ENCODE results near the gene PCIF1. TPM values are rescaled to one million over a fixed set of nuclear protein-coding genes. Genes with fewer than 3 reads are reported as not detected.

Gene PCIF1
- total and polyA plus RNA-seq, 9 of the 15 experiments (the other 6 are each of a cell fraction or from before 2014, with no cell fraction given): 5.8 to 29.4 (median 11.3) TPM

DNA sequence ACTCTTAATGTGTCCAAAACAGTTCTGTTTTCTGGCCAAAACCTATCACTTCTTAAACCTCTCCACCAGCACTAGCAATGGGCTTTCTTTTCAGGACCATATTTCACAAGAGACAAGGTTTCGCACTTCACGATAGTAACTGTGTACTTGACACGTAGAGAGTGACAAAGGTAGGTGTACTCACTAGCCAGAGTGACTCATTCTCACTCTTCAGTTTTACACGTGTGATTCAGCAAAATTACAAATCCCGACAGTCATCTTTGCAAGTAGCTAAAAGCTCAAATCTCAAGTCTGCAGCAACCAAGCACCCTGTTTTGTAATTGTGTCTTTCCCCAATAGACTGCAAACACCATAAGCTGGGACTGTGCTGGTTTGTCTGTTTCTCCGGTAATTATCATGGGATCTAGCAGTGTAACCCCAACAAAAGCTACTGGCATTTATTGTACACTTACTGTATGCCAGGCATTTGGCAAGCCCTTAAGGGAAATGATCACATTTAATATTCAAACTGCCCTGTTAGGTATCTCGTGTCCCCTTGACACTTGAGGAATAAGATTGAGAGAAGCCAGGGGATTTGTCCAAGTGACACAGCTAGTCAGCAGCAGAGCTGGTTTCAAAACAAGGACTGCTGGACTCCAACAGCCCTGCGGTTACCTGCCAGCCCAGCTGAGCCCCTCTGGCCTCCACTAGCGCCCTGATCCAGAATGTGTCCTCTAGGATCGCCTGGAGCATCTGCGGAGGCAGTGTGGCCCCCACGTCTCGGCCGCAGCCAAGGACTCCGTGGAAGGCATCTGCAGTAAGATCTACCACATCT lies 9.9 kb downstream of the PCIF1 start (continued):
- TF ChIP-seq HDAC3 (IDR thresholded peaks at IDR 0.05; ENCODE audit: borderline replicate concordance, partially characterized antibody): no peak
- TF ChIP-seq NFXL1 (CRISPR knock-in tag; IDR thresholded peaks at IDR 0.05): no peak
- no peak for TF ChIP-seq DIDO1 (tag; IDR thresholded peaks at IDR 0.05; ENCODE audit: low read depth)
- no peak for TF ChIP-seq TCF7L2 (IDR thresholded peaks at IDR 0.05; ENCODE audit: low read depth, low read length)
- TF ChIP-seq ZNF764 (CRISPR knock-in tag; IDR thresholded peaks at IDR 0.05; ENCODE audit: low read depth): no peak
- TF ChIP-seq ASH1L (IDR thresholded peaks at IDR 0.05; ENCODE audit: borderline replicate concordance, low read depth, partially characterized antibody): no peak
- no peak for TF ChIP-seq HMG20A (CRISPR knock-in tag; conservative IDR thresholded peaks at IDR 0.05)
- no peak for TF ChIP-seq NFYB (IDR thresholded peaks at IDR 0.05; ENCODE audit: extremely low read depth, insufficient read length)
- TF ChIP-seq MAZ (CRISPR knock-in tag; conservative IDR thresholded peaks at IDR 0.05 in 1 of 2, IDR thresholded peaks at IDR 0.05 in 1 of 2): no peak
- peak; percentile 60 for TF ChIP-seq EP300 (IDR thresholded peaks at IDR 0.05; ENCODE audit: low read length)
- TF ChIP-seq TCF7 (IDR thresholded peaks at IDR 0.05; ENCODE audit: borderline replicate concordance): no peak
- TF ChIP-seq, protein P1, sequence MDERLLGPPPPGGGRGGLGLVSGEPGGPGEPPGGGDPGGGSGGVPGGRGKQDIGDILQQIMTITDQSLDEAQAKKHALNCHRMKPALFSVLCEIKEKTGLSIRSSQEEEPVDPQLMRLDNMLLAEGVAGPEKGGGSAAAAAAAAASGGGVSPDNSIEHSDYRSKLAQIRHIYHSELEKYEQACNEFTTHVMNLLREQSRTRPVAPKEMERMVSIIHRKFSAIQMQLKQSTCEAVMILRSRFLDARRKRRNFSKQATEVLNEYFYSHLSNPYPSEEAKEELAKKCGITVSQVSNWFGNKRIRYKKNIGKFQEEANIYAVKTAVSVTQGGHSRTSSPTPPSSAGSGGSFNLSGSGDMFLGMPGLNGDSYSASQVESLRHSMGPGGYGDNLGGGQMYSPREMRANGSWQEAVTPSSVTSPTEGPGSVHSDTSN (CRISPR knock-in tag; IDR thresholded peaks at IDR 0.05; ENCODE audit: low read depth): no peak
- TF ChIP-seq, protein P1 (tag; conservative IDR thresholded peaks at IDR 0.05; ENCODE audit: low read depth): peak; percentile 63
- no peak for TF ChIP-seq POLR2AphosphoS5 (IDR thresholded peaks at IDR 0.05; ENCODE audit: control insufficient read depth, insufficient read depth, low read depth, low read length)
- 0 out of 2 replicates have a peak, but pooled peaks have one; percentile 6 for TF ChIP-seq HCFC1 (IDR thresholded peaks at IDR 0.05; ENCODE audit: low read depth, low read length)
- no peak for TF ChIP-seq SMARCB1 (IDR thresholded peaks at IDR 0.05; ENCODE audit: insufficient read length, low read depth)
- TF ChIP-seq PTBP1 (IDR thresholded peaks at IDR 0.05; ENCODE audit: low read depth, low read length): no peak
- TF ChIP-seq, protein P2, sequence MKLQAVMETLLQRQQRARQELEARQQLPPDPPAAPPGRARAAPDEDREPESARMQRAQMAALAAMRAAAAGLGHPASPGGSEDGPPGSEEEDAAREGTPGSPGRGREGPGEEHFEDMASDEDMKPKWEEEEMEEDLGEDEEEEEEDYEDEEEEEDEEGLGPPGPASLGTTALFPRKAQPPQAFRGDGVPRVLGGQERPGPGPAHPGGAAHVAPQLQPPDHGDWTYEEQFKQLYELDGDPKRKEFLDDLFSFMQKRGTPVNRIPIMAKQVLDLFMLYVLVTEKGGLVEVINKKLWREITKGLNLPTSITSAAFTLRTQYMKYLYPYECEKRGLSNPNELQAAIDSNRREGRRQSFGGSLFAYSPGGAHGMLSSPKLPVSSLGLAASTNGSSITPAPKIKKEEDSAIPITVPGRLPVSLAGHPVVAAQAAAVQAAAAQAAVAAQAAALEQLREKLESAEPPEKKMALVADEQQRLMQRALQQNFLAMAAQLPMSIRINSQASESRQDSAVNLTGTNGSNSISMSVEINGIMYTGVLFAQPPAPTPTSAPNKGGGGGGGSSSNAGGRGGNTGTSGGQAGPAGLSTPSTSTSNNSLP (IDR thresholded peaks at IDR 0.05; ENCODE audit: borderline replicate concordance, low read depth, low read length): no peak
- no peak; a peak in 1 of 4 replicates for TF ChIP-seq TBL1XR1 (IDR thresholded peaks at IDR 0.05; ENCODE audit: low read length in 2 of 2)
- no peak for TF ChIP-seq ZSCAN32 (CRISPR knock-in tag; IDR thresholded peaks at IDR 0.05)
- no peak for TF ChIP-seq PREB (CRISPR knock-in tag; IDR thresholded peaks at IDR 0.05)
- TF ChIP-seq ZZZ3 (IDR thresholded peaks at IDR 0.05): no peak

All from K562 (cell line).